ENCODE data around the gene SLC24A4. TPM values are rescaled to one million over a fixed set of nuclear protein-coding genes. Genes with fewer than 3 reads are reported as not detected.
"Not testable (repeated sequence)": the region's sequence is repeated elsewhere in the genome, so short reads cannot be mapped to it uniquely, and the experiment has no call there.

The SLC24A4 gene
- polyA plus RNA-seq, 1 donor: 1.2 TPM

DNA sequence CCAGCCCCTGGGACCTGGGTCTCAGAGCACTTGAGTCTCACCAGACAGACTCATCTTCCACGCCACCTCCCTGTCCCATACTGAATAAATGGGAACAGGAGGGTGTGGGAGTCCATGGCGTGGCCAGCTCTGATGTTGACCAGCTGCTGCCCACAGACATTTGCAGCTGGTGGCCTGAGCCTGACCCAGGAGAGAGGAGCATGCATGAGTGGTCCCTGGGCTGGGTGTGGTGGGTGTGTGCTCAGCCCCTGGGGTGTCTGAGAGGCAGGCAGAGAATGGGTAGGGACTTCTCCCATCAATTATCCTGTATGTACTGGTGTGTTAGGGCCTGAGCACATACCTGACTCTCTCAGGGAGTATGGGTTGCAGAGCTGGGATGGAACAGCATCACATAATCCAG, 49.3 kb downstream of the SLC24A4 start:
- DNase-seq: no peak

DNA sequence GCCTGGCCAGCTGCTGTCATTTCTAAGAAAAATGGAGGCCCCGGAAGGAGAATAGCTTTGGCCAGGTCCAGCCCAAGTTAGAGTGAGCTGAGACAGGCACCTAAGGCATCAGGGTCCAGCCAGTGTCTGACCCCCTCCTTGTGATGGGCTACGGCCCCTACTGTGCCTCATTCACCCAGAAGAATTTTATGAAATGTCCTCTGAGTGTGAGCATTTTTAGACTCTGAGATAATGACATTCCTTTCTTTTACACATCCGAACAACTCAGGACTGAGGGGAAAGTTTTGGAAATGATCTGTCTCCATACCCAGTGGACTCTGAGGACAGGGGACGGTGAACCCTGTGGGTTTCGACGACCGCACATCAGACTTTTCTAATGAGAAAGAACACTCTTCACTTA, 50.4 kb downstream of the SLC24A4 start:
- DNase-seq: no peak

- no peak for DNase-seq
Measured at GRCh38 chr14:92380131-92380530, 57.2 kb downstream of the SLC24A4 start.

DNA sequence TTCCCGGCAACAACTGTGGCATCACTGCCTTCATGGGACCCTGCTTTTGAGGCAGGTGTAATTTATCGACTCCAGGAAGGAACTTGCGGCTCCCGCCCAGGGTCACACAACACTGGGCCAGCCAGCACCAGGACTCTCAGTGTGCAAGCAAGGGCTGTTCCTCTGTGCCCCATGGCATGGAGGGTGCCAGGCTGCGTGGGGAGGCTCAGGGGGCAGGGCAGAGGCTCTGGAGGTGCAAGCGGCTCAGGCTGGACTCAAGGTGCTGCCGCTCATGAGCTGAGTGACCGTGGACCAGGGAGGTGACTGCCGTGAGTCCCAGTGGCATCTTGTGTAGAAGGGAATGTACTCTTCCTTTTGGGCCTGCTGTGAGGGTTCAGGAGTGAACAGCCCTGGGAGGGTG, 57.6 kb downstream of the SLC24A4 start:
- no peak for DNase-seq

GRCh38 chr14:92382677-92383076, 59.7 kb downstream of the SLC24A4 start:
- no peak for DNase-seq

DNA sequence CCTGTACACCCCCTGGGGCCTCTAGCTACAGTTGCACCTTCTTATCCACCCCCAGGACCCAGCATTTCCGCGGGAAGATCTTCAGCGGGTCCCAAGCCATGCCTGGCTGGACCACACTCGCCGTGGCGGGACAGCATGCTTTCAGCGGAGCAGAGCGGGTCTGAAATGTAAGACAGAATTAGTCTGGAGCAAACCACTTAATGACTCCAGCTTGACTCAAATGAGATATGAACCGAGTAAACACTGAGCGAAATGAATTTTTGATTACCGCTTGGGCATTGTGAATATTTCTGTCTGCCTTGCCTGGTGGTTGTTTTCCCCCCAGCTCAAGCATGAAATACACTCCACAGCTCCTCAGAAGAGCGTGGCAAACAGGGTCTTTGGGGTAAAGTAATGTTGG, 60.8 kb downstream of the SLC24A4 start:
- DNase-seq: no peak

GRCh38 chr14:92384461-92385133, 61.6 kb downstream of the SLC24A4 start:
- DNase-seq: no peak

DNA sequence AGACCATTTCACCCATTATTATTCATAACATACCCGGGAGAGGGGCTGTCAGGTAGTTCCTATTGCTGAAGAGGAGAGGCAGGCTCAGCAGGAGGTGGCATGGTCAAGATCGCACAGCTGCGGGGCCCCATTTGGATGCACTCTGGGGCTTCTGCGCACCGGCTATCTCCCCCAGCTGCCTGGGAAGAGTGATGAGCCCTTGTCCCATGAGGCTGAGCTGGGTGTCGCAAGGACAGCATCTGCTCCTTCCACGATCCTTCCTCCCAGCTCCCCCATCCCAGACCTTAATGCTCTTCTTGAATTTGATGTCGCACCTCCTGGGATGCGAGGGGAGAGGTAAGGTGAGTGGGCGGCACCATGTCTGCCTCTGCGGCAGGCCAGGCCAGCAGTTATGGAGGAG, 62.6 kb downstream of the SLC24A4 start:
- no peak for DNase-seq

DNA sequence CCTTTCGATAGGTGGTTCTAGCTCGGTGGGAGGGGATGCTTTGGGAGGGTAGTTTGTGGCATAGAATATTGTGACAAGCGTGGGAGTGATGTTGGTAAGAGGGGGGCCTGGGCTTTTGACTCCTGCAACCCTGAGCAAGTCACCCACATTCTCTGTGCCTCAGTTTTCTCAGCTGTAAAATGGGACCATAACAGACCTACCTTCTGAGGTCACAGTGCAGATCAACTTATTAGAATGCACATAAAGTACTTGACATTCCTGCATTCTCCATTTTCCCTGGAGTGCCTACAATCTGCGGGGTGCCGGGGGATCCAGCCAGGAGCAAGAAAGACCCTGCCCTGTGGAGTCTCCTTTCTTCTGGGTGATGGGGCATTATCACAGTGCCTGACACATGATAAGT, 63.2 kb downstream of the SLC24A4 start:
- DNase-seq: no peak

GRCh38 chr14:92386637-92387036, 63.7 kb downstream of the SLC24A4 start:
- DNase-seq: no peak

DNA sequence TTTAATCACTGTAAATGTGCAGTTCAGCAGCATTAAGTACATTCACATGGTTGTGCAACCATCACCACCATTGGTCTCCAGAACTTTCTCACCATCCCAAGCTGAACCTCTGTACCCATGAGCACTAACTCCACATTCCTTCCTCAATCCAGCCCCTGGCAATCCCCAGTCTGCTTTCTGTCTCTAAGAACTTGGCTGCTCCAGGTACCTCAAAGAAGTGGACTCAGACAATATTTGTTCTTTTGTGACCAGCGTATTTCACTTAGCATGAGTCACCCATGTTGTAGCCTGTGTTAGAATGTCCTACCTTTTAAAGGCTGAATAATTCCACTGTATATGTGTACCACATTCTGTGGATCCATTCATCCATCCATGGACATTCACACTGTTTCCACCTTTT, 64.6 kb downstream of the SLC24A4 start:
- no peak for DNase-seq

GRCh38 chr14:92389598-92390158, 66.7 kb downstream of the SLC24A4 start:
- DNase-seq: no peak

DNA sequence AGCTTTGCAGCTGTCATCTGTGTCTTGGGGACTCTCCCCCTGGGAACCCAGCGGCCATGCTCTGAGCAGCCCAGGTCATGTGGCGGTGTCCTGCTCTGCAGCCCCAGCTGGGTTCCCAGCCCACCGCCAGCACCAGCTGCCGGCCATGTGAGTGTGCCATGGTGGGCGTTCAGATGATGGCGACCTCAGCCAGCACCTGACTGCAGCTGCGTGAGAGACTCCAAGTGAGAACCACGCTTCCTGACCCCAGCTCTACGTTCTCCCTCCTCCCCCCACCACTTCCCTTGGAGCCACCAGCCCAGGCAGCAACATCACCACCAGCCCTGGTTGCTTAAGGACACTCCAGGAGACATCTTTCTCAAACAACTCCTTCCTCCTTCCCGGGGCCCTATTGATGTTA, 68.8 kb downstream of the SLC24A4 start:
- no peak for DNase-seq

- DNase-seq: no peak
Measured at GRCh38 chr14:92392711-92393110, 69.7 kb downstream of the SLC24A4 start.

GRCh38 chr14:92397150-92397952, 74.4 kb downstream of the SLC24A4 start:
- DNase-seq: no peak

GRCh38 chr14:92397953-92398564, 75.1 kb downstream of the SLC24A4 start:
- no peak for DNase-seq

- DNase-seq: peak; percentile 80
Measured at GRCh38 chr14:92398888-92399636, 76.1 kb downstream of the SLC24A4 start.

- DNase-seq: no peak
Measured at GRCh38 chr14:92400579-92401444, 77.8 kb downstream of the SLC24A4 start.

- DNase-seq: no peak
Measured at GRCh38 chr14:92401561-92401960, 78.6 kb downstream of the SLC24A4 start.

DNA sequence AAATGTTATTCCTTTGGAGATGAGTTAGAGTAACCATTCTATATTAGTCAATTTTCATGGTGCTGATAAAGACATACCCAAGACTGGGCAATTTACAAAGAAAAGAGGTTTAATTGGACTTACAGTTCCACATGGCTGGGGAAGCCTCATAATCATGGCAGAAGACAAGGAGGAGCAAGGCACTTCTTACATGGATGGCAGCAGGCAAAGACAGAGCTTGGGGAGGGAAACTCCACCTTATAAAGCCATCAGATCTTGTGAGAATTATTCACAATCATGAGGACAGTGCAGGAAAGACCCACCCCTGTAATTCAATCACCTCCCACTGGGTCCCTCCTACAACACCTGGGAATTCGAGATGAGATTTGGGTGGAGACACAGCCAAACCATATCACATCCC, 79.5 kb downstream of the SLC24A4 start:
- DNase-seq: not testable (repeated sequence)

- no peak for DNase-seq
Measured at GRCh38 chr14:92404018-92404417, 81.1 kb downstream of the SLC24A4 start.

GRCh38 chr14:92404421-92404820, 81.5 kb downstream of the SLC24A4 start:
- DNase-seq: no peak
